Activated T-cell treated with anti-CD3 and anti-CD28 coated beads for 4 hours (primary cell): ENCODE data around the gene SLC9C2.
"Not testable (repeated sequence)": the region's sequence is repeated elsewhere in the genome, so short reads cannot be mapped to it uniquely, and the experiment has no call there.

Source experiments
- DNase-seq: peaks from one replicate; pipeline ENCODE4 v3.0.0-alpha.2; 2020

Gene SLC9C2

GRCh38 chr1:173520799-173521198 lies 82.1 kb downstream of the SLC9C2 start:
- no peak for DNase-seq

GRCh38 chr1:173514503-173514902 lies 88.4 kb downstream of the SLC9C2 start:
- not testable (repeated sequence) for DNase-seq

GRCh38 chr1:173509797-173510196 lies 93.1 kb downstream of the SLC9C2 start:
- DNase-seq, result no peak

GRCh38 chr1:173508541-173508940 lies 94.3 kb downstream of the SLC9C2 start:
- no peak for DNase-seq

GRCh38 chr1:173507847-173508209 lies 95.0 kb downstream of the SLC9C2 start:
- DNase-seq, result no peak

GRCh38 chr1:173507205-173507846 lies 95.5 kb downstream of the SLC9C2 start:
- DNase-seq, result no peak

- no peak for DNase-seq
These were observed 96.4 kb downstream of the SLC9C2 start for GRCh38 chr1:173506437-173506836.

GRCh38 chr1:173505391-173505790 lies 97.5 kb downstream of the SLC9C2 start:
- no peak for DNase-seq

GRCh38 chr1:173504268-173504667 lies 98.6 kb downstream of the SLC9C2 start:
- DNase-seq, result no peak

GRCh38 chr1:173503391-173503790 lies 99.5 kb downstream of the SLC9C2 start:
- no peak for DNase-seq

- DNase-seq, result no peak
These were observed 100.8 kb downstream of the SLC9C2 start for GRCh38 chr1:173502104-173502503.

- no peak for DNase-seq
These were observed 103.1 kb downstream of the SLC9C2 start for GRCh38 chr1:173499729-173500128.

- DNase-seq, result no peak
These were observed 106.0 kb downstream of the SLC9C2 start for GRCh38 chr1:173496757-173497320.

- DNase-seq, result no peak
These were observed 107.1 kb downstream of the SLC9C2 start for GRCh38 chr1:173495609-173496267.

- DNase-seq, result not testable (repeated sequence)
These were observed 109.7 kb downstream of the SLC9C2 start for GRCh38 chr1:173493125-173493524.

- no peak for DNase-seq
These were observed 111.4 kb downstream of the SLC9C2 start for GRCh38 chr1:173491508-173491907.

GRCh38 chr1:173489929-173490328 lies 112.9 kb downstream of the SLC9C2 start:
- DNase-seq, result no peak

- DNase-seq, result no peak
These were observed 113.7 kb downstream of the SLC9C2 start for GRCh38 chr1:173489149-173489600.

GRCh38 chr1:173488001-173488400 lies 114.9 kb downstream of the SLC9C2 start:
- DNase-seq, result no peak

- no peak for DNase-seq
These were observed 117.5 kb downstream of the SLC9C2 start for GRCh38 chr1:173485401-173485800.

- no peak for DNase-seq
These were observed 118.6 kb downstream of the SLC9C2 start for GRCh38 chr1:173484276-173484675.

GRCh38 chr1:173482683-173483082 lies 120.2 kb downstream of the SLC9C2 start:
- DNase-seq, result no peak

- DNase-seq, result no peak
These were observed 121.6 kb downstream of the SLC9C2 start for GRCh38 chr1:173481195-173481772.

- DNase-seq, result no peak
These were observed 123.2 kb downstream of the SLC9C2 start for GRCh38 chr1:173479649-173480048.
